GM18909 (cell line): ENCODE results near the gene FXYD3.
A peak's percentile ranks its signal among the peaks of the same experiment; 100 is the strongest.
"Not testable (repeated sequence)": the region's sequence is repeated elsewhere in the genome, so short reads cannot be mapped to it uniquely, and the experiment has no call there.

Experiments used
- ATAC-seq: cut with Tn5 transposase; IDR thresholded peaks from one replicate; pipeline ENCODE4 v1.9.1; 2021; ENCODE audit warnings: mild to moderate bottlenecking; ENCODE audit not compliant: unreplicated experiment, poor library complexity

Gene FXYD3

DNA sequence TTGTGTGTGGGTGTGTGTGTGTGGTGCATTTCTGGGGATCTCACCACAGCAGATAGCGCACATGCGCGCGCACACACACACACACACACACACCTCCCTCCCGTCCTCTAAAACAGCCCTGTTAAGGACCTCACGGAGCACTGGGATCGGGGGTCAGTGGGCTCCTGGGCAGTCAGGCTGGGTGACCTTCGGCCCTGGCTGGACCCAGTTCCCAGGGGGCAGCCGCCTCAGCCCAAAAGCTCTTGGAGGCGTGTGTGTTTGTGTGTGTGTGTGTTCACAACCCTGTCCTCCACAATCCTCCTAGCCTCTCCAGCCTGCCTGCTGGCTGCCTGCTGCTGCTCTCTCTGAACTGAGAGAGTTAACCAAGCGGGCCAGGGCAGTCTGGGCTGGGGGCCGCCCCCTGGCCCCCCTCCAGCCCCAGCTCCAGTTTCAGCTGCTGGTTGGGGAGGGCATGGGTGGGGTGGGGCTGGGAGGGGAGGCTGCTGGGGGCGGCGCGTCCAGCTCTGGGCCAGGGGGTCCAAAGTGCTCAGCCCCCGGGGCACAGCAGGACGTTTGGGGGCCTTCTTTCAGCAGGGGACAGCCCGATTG, 22.8 kb downstream of the FXYD3 start, which contains the start of gene FXYD1:
FXYD1 (plus strand) TSS at position 520 of the 588 bp plus-strand sequence. CDS start 1,256 bp downstream, outside the sequence.
- no peak for ATAC-seq

DNA sequence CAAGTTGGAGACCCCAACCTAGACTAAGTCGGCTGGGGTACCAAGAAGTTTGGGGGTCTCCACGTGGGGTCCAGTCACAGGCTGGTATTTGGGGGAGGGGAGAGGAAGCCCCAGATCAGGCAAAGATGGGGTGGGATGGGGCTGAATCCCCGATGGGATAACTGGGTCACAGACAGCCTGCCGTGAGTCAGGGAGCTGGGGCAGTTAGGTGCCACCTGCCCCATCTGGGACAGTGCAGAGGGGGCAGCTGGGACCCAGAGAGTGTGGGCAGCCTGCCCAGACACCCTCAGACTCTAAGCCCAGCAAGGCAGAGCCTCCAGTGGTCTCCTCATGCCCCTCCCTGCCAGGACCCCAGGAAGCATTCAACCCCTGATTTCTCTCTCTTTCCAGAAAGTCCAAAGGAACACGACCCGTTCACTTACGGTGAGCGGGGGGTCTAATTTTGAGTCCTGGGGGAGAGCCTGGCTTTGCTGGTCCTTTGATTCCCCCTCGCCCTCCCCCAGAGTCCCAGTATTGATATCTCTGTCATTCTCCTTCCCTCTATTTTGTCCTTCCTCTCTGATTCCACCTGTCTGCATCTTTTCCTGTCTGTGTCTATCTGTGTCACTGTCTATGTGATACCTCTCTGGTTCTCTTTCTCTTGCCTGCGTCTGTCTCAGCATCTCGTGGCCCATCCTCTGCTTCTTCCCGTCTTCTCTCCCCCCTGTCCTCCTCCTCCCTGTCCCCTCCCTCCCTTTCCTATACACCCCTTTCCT, 24.8 kb downstream of the FXYD3 start:
- ATAC-seq, result no peak

DNA sequence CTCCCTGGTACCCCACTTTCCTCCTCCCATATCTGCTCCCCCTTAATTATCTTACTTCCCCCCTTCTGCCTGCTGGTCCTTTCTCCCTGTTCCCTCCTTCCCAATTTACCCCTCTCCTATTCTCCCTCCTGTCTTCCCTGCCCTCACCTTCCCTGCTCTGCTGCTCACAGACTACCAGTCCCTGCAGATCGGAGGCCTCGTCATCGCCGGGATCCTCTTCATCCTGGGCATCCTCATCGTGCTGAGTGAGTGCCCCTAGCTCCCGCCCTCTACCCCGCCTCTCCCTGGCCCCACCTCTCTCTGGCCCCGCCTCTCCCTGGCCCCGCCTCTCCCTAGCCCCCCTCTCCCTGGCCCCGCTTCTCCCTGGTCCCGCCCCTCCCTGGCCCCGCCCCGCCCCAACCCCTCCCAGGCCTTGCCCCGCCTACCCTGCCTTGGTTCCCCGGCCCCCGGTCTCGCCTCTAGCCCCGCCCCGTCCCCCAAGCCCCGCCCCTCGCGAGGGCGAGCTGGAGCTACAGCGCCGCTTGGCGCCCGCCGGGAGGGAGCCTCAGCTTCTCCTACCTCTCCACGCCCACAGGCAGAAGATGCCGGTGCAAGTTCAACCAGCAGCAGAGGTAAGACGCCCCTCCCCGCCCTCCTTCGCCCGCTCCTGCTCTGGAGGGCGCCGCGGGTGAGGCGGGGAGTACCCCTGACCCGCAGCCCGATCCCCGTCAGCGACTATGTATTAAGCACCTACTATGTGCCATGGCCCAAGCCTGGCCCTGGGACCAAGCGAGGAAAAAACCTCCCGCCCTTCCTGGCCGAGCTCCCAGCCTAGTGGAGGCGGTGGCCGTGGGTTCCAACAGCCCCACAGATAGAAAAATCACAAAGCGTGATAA, 25.6 kb downstream of the FXYD3 start:
- ATAC-seq, result peak; percentile 55

DNA sequence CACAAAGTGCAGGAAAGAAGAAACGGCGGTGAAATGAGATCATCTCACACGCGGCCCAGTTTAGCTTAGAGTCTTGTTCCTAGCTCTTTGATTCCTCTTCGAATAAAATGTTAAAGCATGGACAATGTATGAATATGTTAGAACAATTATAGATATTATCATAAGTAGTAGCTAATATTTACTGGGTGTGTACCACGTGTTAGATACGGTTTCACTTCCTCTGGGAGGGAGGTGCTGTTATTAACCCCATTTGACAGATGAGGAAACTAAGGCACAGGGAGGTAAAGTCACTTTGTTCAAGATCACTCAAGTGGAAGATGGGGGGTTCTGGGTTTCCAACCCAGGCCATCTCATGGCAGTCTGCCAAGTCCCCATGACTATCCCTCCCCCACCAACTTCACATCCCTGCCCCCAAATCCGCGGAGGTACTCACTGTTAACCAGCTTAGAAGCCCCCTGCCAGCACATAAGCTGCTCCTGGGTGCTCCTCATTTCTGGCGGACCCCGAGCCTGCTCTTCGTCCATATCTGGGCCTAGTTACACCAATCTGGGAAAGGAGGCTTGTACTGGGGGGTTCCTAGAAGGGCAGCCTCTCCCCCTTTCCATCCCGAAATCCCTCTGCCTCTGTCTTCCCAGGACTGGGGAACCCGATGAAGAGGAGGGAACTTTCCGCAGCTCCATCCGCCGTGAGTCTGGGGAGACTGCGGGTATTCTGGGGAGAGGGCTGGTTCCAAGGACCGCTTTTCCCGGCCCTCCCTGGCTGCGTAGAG, 26.4 kb downstream of the FXYD3 start:
- ATAC-seq, result no peak

DNA sequence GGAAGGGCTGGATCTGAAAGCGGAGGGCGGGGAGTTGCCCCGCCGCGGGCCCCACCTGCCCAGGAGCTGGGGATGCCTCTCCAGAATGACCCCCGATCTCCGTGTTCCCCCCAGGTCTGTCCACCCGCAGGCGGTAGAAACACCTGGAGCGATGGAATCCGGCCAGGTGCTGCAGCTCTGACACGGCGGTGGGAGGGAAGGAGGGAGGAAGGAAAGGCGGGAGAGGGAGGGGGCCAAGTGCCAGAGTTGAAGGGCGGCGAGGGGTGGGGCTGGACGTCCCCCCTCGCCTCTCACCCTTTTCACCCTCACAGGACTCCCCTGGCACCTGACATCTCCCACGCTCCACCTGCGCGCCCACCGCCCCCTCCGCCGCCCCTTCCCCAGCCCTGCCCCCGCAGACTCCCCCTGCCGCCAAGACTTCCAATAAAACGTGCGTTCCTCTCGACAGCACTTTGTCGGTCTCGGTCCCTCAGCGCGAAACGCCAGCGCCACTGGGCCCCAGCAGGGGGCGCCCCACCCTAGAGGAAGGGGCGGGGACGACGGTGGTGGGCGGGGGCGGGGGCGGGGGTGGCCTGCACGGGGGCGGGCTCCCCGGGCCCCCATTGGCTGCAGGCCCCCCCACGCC, 27.1 kb downstream of the FXYD3 start:
- ATAC-seq, result no peak

DNA sequence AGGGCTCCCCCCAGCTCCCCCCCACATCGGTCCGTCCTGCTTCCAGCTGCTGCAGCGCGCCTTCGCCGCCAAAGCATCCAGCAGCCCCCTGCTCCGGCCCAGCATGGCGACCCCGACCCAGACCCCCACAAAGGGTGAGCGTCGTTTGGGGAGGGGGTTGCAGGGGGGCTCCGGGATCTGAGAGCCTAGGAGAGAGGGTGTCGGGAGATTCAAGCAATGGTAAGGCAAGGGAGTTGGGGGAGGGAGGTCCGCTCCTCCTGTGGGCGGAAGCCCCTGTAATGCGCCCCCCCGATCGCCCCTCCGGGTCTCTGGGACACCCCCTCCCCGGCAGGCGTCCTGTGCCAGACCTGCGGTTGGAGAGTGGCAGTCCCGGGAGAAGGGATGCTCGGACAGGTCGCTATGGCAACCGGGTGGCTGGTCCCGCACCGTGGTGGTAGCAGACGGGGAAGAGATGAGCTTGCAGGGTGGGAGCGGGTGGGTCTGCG, 27.6 kb downstream of the FXYD3 start, which contains the start of gene FXYD7:
FXYD7 (plus strand) TSS at position 25 of the 485 bp plus-strand sequence; CDS start at position 104, 79 bp downstream.
- ATAC-seq, result no peak

DNA sequence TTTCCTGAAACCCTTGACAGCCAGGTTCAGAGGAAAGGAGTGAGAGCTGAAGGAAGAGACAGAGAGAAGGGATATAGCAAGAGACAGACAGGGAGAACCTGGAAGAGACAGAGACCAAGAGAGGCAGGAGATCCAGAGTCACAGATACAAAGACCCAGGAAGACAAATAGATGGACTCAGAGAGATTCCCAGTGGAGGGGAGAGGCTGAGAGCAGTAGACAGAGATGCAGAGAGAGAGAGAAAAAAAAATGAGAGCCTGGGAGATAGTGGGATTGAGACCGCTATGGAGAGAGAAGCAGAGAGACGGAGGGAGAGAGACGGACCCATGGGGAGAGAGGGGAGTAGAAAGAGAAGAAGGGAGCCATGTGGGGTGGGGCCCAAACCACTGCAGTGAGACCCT, 28.2 kb downstream of the FXYD3 start:
- ATAC-seq, result no peak

DNA sequence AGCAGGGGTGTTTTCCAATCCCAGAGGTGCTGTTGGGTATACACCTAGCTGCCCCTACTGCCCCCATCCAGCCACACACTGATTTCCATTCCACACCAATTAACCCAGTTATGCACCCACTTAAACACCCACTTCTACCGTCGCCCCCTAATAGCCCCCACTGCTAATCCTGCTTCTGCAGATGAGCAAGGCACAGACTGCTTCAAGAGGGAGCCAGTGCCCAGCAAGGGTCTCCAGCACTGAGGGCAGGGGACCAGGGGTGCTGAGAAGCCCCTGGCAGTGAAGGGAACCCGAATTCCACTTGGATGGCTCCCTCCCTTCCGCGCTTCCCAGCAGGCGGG, 28.6 kb downstream of the FXYD3 start:
- ATAC-seq, result no peak

DNA sequence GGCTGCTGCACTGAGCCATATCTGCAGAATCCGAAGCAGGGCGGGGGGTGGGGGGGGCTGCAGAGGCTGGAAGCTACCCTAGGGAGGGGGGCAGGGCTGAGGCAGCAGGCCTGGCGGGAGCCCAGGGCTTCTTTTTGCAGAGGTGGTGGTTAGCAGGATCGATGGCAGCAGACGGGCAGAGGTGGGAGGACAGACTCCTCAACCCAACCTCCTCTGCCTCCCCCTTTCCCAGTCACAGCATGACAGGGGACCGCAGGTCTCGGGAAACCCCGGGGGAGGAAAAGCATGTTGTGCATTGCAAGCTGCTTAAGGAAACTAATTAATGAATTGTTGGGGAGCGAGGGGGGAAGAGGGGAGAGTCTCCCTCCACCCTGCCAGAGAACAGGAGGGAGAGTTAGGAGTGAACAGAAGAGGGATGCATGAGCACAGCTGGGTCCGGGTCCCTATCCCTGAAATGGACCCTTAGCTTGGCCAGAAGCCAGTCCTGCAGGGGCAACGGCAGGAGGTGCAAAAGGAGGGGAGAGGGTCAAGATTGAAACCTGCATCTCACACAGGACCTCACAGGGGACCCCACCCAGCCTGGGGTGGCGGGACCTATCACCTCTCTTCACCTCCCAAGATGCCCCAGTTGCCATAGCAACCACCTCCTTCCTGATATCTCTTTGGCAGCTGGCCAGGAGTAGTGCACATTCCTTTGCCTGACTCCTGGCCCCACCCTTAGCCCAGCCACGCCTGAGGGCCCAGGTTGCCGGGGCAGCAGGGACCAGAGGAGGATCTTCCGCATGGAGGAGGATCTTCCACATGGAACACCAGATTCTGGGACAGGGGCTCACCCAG, 29.2 kb downstream of the FXYD3 start:
- no peak for ATAC-seq

DNA sequence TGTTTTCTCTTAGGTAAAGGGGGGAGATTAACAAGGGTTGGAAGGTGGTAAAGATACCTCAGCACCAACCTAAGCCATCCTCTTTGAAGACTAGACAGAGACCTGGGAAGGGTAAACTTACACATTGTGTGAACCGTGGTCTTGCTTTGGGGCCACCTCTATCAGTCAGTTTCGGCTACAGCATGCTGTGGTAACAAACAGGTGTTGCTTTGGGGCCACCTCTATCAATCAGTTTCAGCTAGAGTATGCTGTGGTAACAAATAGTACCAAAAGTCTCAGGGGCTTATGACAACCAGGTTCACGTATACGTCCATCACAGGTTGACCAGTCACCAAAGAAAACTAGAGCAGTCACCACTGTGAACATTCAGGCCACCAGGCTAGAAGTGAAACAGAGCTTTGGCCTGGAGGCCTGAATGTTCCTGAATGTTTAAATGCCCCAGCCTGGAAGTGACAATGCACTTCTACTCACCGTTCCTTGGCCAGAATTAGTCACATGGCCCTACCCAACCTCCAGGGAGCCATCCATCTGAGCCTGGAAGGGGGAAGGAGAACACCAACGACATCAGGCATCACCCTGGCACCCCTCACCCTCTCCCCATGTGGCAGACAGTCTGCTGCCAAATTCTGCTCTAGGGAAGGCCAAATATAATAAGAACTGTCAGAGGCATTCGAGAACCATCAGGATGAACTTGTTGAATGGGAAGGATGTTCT, 31.3 kb downstream of the FXYD3 start:
- no peak for ATAC-seq

DNA sequence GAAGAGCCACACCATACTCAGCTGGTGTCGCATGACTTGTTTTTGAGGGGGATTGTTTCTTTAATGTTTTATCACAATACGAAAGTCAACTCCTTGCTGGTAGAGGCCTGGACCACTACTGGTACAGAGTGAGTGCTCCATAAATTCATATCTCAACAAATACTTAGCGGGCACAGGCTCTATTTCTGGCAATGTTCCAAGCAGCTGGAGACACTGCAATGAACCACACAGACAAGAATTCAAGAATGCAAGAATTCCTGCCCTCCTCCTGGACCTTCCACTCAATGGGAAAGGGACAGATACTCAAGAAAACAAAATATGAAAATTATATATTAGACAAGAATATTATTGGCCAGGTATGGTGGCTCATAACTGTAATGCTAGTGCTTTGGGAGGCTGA, 33.8 kb downstream of the FXYD3 start:
- ATAC-seq, result no peak

DNA sequence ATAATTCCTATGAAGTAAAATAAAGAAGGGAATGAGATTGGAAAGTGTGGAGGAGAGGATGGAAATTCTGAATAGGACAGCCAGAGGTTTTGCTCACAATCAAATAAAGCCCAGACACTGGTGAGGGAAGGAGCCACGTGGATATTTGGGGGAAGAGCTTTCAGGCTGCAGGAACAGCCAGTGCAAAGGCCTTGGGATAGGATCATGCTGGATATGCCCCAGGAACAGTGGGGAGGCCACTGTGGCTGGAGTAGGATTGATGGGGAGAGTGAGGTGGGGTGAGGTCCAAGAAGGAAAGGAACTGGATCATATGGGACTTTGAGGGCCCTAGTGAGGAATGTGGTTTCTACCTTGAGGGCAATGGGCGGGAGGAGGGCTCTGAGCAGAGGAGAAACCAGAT, 34.8 kb downstream of the FXYD3 start:
- no peak for ATAC-seq

DNA sequence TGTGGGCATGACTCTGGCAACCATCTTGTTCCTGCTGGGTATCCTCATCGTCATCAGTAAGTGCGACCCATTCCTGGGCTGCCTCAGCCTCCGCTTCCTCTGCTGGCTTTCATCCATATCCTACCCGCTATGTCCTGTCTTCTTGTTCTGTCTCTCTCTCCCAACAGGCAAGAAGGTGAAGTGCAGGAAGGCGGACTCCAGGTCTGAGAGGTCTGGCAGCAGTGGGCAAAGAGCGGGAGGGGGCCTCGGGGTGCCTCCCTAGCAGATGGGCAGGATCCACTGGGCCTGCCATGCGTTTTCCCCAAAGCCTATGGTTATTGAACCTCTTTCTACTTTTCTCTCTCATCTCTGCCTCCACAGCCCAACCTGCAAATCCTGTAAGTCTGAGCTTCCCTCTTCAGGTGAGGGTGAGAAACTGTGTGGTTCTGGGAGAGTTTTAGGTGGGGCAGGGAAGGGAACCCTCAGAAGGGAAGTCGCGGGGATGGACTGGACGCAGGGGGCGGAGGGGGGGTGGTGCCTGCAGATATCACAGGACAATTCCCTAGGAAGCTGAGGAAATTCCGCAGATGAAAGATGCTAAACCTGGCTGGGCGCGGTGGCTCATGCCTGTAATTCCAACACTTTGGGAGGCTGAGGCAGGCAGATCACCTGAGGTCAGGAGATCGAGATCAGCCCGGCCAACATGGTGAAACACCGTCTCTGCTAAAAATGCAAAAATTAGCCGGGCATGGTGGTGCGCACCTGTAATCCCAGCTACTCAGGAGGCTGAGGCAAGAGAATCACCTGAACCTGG, 35.8 kb downstream of the FXYD3 start:
- ATAC-seq, result no peak

DNA sequence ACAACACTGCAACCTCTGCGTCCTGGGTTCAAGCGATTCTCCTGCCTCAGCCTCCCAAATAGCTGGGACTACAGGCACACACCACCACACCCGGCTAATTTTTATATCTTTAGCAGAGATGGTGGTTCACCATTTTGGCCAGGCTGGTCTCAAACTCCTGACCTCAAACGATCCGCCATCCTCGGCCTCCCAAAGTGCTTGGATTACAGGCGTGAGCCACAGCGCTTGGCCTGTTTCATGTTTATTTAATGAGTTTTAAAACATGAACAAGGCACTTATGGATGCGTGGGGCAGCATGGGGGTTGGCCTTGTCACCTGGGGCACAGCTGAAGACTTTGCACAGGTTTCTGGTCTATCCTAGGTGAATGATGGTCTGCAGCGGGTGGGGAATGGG, 37.5 kb downstream of the FXYD3 start:
- ATAC-seq, result not testable (repeated sequence)

DNA sequence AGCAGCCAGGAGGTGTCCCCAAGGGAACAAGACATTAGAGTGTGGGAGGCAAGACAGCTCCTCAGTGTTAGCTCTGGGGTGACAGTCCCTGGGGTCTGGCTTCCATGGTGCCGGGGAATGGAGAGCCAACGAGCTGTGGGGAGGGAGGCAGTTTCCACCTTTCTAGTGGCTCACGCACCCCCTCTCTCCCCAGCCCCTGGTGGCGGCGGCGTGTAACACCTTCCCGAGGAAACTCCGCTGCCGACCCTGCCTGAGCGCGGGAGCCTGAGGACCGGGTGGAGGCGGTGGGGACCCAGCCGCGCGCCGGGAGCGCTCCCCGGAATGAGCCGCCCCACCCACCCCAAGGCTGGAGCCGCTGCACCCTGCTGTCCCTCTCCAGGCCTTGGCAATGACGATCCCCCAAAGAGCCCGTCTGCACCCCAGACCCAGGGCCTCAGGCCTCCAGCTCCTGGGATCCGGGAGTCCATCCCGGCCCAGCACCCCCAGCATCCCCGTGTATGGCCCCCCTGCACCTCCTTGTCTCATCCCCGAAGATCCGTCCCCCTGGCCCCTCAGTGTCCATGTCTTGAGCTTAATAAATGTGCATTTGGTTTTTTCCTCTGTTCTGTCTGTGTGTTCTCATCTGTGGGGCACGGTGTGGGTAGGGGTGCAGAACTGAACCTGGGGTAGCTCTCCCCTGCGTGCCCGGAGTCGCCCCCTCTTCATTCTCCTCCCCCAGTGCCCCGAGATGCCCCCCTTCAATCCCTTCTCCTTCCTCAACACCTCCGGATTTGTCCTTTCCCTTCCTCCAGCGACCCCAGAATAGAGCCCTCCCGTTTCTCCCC, 38.3 kb downstream of the FXYD3 start:
- no peak for ATAC-seq

DNA sequence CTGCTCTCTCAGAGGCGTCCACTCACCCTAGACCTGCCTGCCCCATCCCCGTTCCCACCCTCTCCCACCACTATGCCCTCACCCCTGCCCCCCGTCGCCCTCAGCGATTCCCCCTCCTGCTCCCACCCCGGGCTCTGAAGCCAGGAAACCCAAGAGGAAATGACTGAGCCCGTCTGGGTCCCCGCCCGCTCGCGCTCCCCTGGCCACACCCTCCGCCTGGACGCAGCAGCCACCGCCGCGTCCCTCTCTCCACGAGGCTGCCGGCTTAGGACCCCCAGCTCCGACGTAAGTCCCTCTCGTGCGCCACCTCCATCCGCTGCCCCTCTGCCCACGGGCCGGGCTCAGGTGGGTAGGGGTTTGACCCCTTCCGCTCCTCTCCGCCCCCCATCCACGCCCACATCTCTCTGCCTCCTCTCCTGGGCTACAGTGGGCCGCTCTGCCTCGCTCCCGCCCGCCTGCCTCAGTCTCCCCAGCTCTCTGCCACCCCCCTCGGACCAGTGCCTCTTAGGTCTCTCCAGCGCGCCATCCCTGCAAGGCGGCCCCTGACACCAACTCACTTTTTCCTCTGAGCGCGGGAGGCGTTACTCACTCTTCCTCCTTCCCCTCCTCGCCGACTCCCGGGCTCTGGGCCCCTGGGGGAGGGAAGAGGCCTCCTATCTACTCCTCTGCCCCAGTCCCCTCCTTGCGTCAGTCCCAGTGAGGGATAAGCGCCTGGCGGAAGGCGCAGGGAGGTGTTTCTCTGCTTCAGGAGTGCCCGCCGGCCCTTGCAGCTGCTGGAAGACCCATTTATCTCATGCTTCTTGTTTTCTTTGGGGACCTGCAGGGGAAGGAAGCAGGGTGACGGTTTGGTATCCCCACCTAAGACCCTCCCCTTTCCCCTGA, 39.1 kb downstream of the FXYD3 start, which contains the start of gene FXYD5:
FXYD5 (plus strand) TSS at position 211 of the 882 bp plus-strand sequence. CDS start 816 bp downstream, outside the sequence.
- peak; percentile 40 for ATAC-seq
